Caco-2 (cell line): ENCODE measurements around the gene LYPLA2. TPM values are rescaled to one million over a fixed set of nuclear protein-coding genes. Genes with fewer than 3 reads are reported as not detected.
A peak's percentile ranks its signal among the peaks of the same experiment; 100 is the strongest.

Experiments used
- BruUV-seq: library from RNA; stranded (reverse); fragments of 400-500 nt; replicated peaks from 2 replicates; lab custom pipeline; 2021; lab: Mats Ljungman, UMichigan
- CTCF ChIA-PET: fragments of 300-600 bp; sonication (Branson Sonifier 250); formaldehyde crosslinking; loops from one replicate; lab custom pipeline; 2022; ENCODE audit warnings: antibody characterized with exemption; lab: Charles Lee
- POLR2A ChIA-PET: fragments of 300-600 bp; sonication (Branson Sonifier 250); formaldehyde crosslinking; loops from one replicate; lab custom pipeline; 2022; ENCODE audit warnings: antibody characterized with exemption; lab: Charles Lee
- DNase-seq, 2 experiments: peaks; one replicate each; pipeline versions ENCODE4 v3.0.0 to v3.0.0-alpha.2; 2020 to 2022
- H3K27me3 ChIP-seq: replicated peaks from 2 replicates; pipeline ENCODE4 v1.6.0; 2011; ENCODE audit warnings: low read length; ENCODE audit not compliant: control insufficient read depth, insufficient read depth
- H3K36me3 ChIP-seq: 2 replicates; pipeline ENCODE4 v1.5.1; 2011; ENCODE audit warnings: low read length; ENCODE audit not compliant: control insufficient read depth, insufficient read depth
- H3K4me1 ChIP-seq: fragments of 250-450 bp; sonication (Bioruptor Pico); 2 replicates; pipeline ENCODE4 v1.5.1; 2020; ENCODE audit warnings: mild to moderate bottlenecking
- H3K4me3 ChIP-seq: 2 replicates; pipeline ENCODE4 v1.5.1; 2011; ENCODE audit warnings: low read depth, mild to moderate bottlenecking, control low read depth, low read length
- H3K9me3 ChIP-seq: fragments of 250-450 bp; sonication (Bioruptor Pico); 2 replicates; pipeline ENCODE4 v1.5.1; 2020; ENCODE audit warnings: mild to moderate bottlenecking, moderate library complexity
- H3K27ac Mint-ChIP-seq: one replicate; pipeline ENCODE4 v1.8.0; 2022; ENCODE audit warnings: mixed read lengths; ENCODE audit not compliant: unreplicated experiment
- H3K27me3 Mint-ChIP-seq: one replicate; pipeline ENCODE4 v1.8.0; 2022; ENCODE audit warnings: mixed read lengths; ENCODE audit not compliant: insufficient read depth, unreplicated experiment
- H3K36me3 Mint-ChIP-seq: one replicate; pipeline ENCODE4 v1.8.0; 2022; ENCODE audit warnings: mild to moderate bottlenecking, mixed read lengths; ENCODE audit not compliant: insufficient read depth, unreplicated experiment
- H3K4me1 Mint-ChIP-seq: one replicate; pipeline ENCODE4 v1.8.0; 2022; ENCODE audit warnings: low read depth, mixed read lengths; ENCODE audit not compliant: unreplicated experiment
- H3K4me3 Mint-ChIP-seq: one replicate; pipeline ENCODE4 v1.8.0; 2022; ENCODE audit warnings: mild to moderate bottlenecking, moderate library complexity, mixed read lengths; ENCODE audit not compliant: unreplicated experiment
- H3K9me3 Mint-ChIP-seq: one replicate; pipeline ENCODE4 v1.8.0; 2022; ENCODE audit warnings: mixed read lengths; ENCODE audit not compliant: unreplicated experiment
- intact Hi-C: fragments of 100-400 bp; cut with micrococcal nuclease; formaldehyde crosslinking; loops from one replicate; pipeline ENCODE4 v1.10.0; 2022; ENCODE audit not compliant: unreplicated experiment
- total RNA-seq: library from RNA; stranded (reverse); gene quantifications from 2 replicates; pipeline ENCODE4 v1.2.3, GENCODE V29; 2022
- TF ChIP-seq, protein P1 (sequence below), 2 experiments: fragments of 200-600 bp in 1 of 2; IDR thresholded peaks; 1 replicate in 1 of 2; 2 replicates in 1 of 2; pipeline versions ENCODE4 v1.5.1 to v1.8.0; 2011 to 2022; ENCODE audit warnings: antibody characterized with exemption in 1 of 2, control low read depth in 1 of 2, inconsistent platforms in 1 of 2, low read depth in 1 of 2, low read length in 1 of 2, mild to moderate bottlenecking in 1 of 2, moderate library complexity in 1 of 2; ENCODE audit not compliant: insufficient read depth in 1 of 2, severe bottlenecking in 1 of 2, unreplicated experiment in 1 of 2

Gene LYPLA2
- total RNA-seq, 1 experiment from 2014 or later: 52.5 TPM

DNA sequence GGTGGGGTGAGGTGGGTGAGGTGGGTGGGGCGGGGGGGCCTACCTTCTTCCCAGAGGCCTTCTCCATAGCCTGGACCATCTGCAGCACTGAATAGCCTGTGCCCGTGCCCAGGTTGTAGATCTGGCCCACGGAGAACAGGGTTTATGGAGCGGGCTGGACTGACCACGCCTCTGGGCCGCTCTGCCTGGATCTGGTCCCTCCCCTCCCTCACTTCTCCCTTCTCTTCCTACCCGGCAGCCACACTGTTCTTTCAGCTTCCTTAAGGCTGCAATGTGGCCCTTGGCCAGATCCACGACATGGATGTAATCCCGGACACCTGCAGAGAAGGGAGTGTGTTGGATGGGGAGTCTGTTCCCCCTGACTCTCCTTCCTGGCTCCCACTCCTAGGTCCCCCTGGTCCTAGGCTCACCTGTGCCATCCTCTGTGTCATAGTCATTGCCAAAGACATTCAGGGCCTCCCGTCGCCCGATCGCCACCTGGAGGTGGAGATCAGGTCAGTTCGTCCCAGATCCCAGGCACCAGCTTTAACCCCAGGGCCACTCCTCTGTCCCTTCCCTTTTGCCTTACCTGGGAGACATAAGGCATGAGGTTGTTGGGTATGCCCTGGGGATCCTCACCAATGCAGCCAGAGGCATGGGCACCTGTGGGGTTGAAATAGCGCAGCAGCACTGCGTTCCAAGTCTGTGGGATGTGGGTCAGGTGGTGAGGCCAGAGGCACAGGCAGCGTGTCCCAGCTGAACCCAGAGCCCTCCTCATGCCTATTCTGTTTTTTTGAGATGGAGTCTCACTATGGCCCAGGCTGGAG, 5.7 kb downstream of the LYPLA2 start:
- H3K9me3 Mint-ChIP-seq: no peaks in the 10 kb centered on the region
- no peaks in the 10 kb centered on the region for H3K9me3 ChIP-seq
- no peaks in the 10 kb centered on the region for H3K27me3 Mint-ChIP-seq
- no TSS peak for BruUV-seq
- peaks cover 7% of the 10 kb centered on the region; the same call in 1 of the 2 replicates for H3K4me1 ChIP-seq
- no peak overlapping the region for H3K4me3 ChIP-seq
- no peaks in the 10 kb centered on the region for H3K4me1 Mint-ChIP-seq
- intact Hi-C loops: no loop called here
- peaks cover 68% of the 10 kb centered on the region for H3K36me3 Mint-ChIP-seq
- no peak overlapping the region for H3K4me3 Mint-ChIP-seq
- H3K27me3 ChIP-seq: no peaks in the 10 kb centered on the region
- H3K27ac Mint-ChIP-seq: peak overlapping the region; percentile 50
- no peak for DNase-seq
- TF ChIP-seq, protein P1, sequence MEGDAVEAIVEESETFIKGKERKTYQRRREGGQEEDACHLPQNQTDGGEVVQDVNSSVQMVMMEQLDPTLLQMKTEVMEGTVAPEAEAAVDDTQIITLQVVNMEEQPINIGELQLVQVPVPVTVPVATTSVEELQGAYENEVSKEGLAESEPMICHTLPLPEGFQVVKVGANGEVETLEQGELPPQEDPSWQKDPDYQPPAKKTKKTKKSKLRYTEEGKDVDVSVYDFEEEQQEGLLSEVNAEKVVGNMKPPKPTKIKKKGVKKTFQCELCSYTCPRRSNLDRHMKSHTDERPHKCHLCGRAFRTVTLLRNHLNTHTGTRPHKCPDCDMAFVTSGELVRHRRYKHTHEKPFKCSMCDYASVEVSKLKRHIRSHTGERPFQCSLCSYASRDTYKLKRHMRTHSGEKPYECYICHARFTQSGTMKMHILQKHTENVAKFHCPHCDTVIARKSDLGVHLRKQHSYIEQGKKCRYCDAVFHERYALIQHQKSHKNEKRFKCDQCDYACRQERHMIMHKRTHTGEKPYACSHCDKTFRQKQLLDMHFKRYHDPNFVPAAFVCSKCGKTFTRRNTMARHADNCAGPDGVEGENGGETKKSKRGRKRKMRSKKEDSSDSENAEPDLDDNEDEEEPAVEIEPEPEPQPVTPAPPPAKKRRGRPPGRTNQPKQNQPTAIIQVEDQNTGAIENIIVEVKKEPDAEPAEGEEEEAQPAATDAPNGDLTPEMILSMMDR (IDR thresholded peaks at IDR 0.05; ENCODE audit: insufficient read depth in 1 of 2, low read depth in 1 of 2, low read length in 1 of 2, severe bottlenecking in 1 of 2, unreplicated experiment in 1 of 2): peak in 1 of 2 experiments; percentile 5
- POLR2A ChIA-PET: no interaction called here
- CTCF ChIA-PET: interaction anchor here (0.7 kb wide), 1 partner anchor 13 kb away, joined by 3 read pairs; no protein-coding TSS in a partner anchor
- no peaks in the 10 kb centered on the region; the same call in none of the 2 replicates for H3K36me3 ChIP-seq

DNA sequence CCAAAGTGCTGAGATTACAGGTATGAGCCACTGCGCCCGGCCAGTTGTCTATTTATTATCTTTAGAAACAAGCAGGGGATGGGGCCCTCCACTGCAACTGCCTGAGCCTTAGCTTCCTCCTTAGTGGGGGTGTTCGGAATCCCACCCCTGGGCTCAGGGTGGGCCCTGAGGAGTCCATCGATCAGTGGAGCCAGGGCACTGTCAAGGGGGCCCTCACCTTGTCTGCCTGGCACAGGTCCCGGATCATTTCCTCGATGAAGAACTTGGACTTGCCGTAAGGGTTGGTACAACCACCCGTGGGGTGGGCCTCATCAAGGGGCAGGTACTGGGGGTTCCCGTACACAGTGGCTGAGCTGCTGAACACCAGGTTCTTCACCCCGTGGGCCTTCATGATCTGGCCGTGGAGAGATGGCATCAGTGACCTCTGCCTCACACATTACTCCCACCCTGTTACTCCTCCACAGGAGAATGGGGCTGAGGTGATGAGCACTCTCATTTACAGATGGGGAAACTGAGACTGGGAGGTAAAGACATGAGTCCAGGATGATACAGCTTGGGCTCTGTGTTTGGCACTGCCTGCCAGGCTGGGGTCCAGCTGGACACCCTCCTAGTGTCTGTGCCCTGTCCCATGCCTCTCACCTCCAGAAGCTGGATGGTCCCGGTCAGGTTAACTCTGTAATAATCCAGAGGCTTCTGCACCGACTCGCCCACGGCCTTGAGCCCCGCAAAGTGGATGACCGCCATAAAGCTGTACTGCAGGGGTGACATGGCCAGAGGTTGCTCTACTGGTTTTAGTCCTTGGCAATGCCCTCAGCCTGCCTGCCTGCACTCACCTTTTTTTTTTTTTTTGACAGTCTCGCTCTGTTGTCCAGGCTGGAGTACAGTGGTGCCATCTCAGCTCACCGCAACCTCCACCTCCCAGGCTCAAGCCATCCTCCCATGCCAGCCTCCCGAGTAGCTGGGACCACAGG, 6.8 kb downstream of the LYPLA2 start:
- Histone ChIP-seq H3K4me3 (no peak overlapping the region), H3K9me3 (no peaks in the 10 kb centered on the region), H3K4me1 (peaks cover 7% of the 10 kb centered on the region; the same call in 1 of the 2 replicates), H3K27me3 (no peaks in the 10 kb centered on the region), H3K36me3 (no peaks in the 10 kb centered on the region; the same call in none of the 2 replicates)
- H3K4me3 Mint-ChIP-seq: no peak overlapping the region
- no peaks in the 10 kb centered on the region for H3K4me1 Mint-ChIP-seq
- POLR2A ChIA-PET: no interaction called here
- TF ChIP-seq, protein P1 (IDR thresholded peaks at IDR 0.05; ENCODE audit: insufficient read depth in 1 of 2, low read depth in 1 of 2, low read length in 1 of 2, severe bottlenecking in 1 of 2, unreplicated experiment in 1 of 2): no peak
- no peaks in the 10 kb centered on the region for H3K9me3 Mint-ChIP-seq
- CTCF ChIA-PET: no interaction called here
- intact Hi-C loops: no loop called here
- BruUV-seq: no TSS peak
- DNase-seq: no peak
- no peak overlapping the region for H3K27ac Mint-ChIP-seq
- H3K36me3 Mint-ChIP-seq: peaks cover 59% of the 10 kb centered on the region
- H3K27me3 Mint-ChIP-seq: no peaks in the 10 kb centered on the region
